GM21390 (cell line): ENCODE measurements around the gene PDE6B.
"Not testable (repeated sequence)": the region's sequence is repeated elsewhere in the genome, so short reads cannot be mapped to it uniquely, and the experiment has no call there.

Experiments
- ATAC-seq: cut with Tn5 transposase; IDR thresholded peaks from one replicate; pipeline ENCODE4 v1.9.1; 2021; ENCODE audit not compliant: unreplicated experiment

The PDE6B gene

DNA sequence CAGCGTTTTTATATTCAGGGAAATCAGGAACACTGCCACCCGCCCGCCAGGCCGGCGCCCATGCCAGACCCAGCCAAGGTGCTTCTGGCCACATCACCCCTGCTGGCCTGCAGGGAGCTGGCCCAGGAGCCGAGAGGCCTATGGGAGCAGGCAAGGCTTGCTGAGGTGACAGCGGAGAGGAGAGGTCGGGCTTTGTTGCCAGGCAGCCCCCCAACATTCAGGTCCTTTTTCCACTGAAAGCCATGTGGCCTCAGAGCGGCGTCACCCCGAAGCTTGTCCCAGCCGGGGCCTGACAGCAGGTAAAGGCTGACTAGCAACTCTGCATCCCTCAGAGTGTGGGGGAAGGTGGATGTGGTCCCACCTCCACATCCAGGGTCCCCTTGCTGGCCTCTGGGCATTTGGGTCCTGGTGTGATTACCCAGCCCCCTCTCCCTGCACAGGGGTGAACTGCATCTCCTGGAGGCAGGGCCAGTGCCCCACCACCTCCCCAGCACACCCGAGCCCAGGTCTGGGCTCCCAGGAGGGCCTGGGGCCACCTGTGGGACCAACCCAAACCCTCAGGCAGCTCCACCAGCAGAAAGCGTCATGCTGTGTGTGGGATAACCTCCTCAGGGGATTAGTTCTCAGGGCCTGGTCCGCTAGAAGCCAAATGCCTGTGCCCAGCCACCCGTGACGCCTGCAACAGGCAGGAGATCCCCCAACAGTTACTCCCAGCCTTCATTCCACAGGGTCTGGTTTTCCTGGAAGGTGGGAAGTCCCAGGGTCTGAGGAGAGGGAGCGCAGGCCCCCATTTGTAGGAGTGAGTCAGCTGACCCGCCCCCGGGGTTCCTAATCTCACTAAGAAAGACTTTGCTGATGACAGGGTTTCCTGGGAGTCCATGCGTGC lies at the start of gene PDE6B:
TSS of gene PDE6B (plus strand) at position 869 of the 886 bp plus-strand sequence. CDS start 54 bp downstream, outside the sequence.
- ATAC-seq = no peak

DNA sequence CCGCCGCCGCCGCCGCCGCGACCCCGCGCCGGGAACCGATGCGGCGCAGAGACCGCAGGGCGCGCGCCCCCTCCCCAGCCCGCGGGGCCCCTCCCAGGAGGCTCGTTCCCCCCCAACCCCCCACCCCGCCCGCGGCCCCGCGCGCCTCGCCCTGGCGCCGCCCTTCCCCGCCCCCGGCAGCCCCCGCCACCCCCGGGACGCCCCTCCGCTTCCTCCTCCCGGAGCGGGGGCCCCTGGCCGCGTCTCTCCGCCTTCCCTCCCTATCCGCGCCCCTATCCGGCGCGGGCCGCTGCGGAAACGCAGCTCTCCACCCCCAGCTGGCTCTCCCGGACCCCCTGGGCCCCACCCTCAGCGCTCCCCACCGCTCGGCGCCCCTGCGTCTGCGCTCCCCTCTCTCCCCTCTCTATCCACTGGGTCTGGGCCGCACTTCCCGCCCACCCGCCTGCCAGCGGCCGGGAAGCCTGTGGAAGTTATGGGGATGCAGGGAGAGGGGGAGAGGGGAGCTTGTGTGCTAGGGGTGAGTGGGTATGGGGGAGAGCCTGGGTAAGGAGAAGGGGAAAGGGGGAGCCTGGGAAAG lies 49.0 kb upstream of the PDE6B start, which contains the start of gene TMEM271:
TSS of gene TMEM271 (minus strand) at position 51 of the 577 bp plus-strand sequence. CDS start 233 bp downstream, outside the sequence.
- ATAC-seq = no peak

- ATAC-seq = no peak
These were observed 48.3 kb upstream of the PDE6B start for GRCh38 chr4:576991-577498.

- ATAC-seq = no peak
These were observed 47.6 kb upstream of the PDE6B start for GRCh38 chr4:577499-578450.

GRCh38 chr4:578451-579443 lies 46.6 kb upstream of the PDE6B start:
- no peak for ATAC-seq

- no peak for ATAC-seq
These were observed 45.7 kb upstream of the PDE6B start for GRCh38 chr4:579543-580175.

- ATAC-seq = no peak
These were observed 44.2 kb upstream of the PDE6B start for GRCh38 chr4:581181-581580.

DNA sequence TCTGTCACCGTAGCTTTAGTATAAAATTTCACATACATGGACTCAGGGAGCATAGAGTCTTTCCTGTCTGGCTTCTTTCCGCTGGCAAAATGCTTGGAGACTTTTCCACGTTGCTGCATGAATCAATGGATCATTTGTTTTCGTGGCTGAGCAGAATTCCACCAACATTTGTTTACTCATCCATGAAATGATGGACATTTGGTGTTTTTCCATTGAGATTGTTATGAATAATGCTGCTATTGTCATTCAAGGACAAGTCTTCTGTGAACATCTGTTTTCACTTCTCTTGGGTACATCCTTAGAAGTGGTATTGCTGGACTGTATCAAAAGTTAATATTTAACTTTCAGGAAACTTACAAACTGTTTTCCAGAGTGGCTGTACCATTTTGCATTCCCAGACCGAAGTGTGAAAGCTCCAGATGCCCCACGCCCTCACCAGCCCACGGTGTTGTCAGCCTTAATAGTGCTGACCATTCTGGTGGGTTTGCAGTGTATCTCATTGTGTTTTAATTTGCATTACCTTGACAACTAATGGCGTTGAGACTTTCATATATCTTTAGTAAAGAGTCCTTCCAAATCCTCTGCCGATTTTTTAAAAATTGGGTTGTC lies 43.5 kb upstream of the PDE6B start:
- no peak for ATAC-seq

GRCh38 chr4:583820-584219 lies 41.6 kb upstream of the PDE6B start:
- ATAC-seq = no peak

GRCh38 chr4:587671-588350 lies 37.6 kb upstream of the PDE6B start:
- no peak for ATAC-seq

- ATAC-seq = no peak
These were observed 37.0 kb upstream of the PDE6B start for GRCh38 chr4:588351-588849.

GRCh38 chr4:589219-589963 lies 36.0 kb upstream of the PDE6B start:
- ATAC-seq = no peak

DNA sequence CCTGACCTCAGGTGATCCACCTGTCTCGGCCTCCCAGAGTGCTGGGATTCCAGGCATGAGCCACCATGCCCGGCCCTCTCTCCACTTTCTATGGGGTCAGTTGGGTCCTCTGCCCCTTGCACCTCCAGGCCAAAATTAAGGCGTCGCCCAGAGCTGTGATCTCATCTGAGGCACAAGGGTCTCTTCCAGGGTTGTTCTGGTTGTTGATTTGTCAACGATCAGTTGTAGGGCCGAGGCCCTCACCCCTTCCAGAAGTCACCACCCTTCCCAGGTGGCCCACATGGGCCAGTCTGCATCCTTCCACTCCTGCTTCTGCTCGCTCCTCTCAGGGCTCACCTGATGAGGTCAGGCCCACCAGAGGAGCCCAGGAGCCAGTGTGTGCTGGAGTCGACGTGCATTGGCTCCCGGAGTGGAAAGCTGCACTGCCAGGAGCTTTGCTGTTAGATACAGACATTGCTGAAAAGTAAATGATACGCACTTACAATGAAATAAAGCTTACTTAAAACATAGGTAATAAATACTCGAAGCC lies 35.0 kb upstream of the PDE6B start:
- no peak for ATAC-seq

GRCh38 chr4:592178-592577 lies 33.2 kb upstream of the PDE6B start:
- ATAC-seq = not testable (repeated sequence)

- no peak for ATAC-seq
These were observed 32.4 kb upstream of the PDE6B start for GRCh38 chr4:592825-593520.

- no peak for ATAC-seq
These were observed 26.4 kb upstream of the PDE6B start for GRCh38 chr4:598925-599324.

GRCh38 chr4:600166-600565 lies 25.2 kb upstream of the PDE6B start:
- no peak for ATAC-seq
